Esophagus squamous epithelium (tissue), 4 donors: Measurements from ENCODE around the gene BCL10.

Experiments
- POLR2A ChIP-seq, 4 donors: fragments of 450-650 bp; IDR thresholded peaks; one replicate each; pipeline ENCODE4 v1.6.1; 2017; ENCODE audit warnings: antibody characterized with exemption in 4 of 4, mild to moderate bottlenecking in 4 of 4, moderate library complexity in 3 of 4
- TF ChIP-seq, protein P1 (sequence below), 6 experiments: fragments of 450-650 bp in 4 of 6; fragments of 200-600 bp in 2 of 6; sonication (generic) in 2 of 6; IDR thresholded peaks; one replicate each; pipeline ENCODE4 v1.5.1; 2016 to 2019; ENCODE audit warnings: antibody characterized with exemption in 6 of 6, mild to moderate bottlenecking in 4 of 6, moderate library complexity in 4 of 6

DNA sequence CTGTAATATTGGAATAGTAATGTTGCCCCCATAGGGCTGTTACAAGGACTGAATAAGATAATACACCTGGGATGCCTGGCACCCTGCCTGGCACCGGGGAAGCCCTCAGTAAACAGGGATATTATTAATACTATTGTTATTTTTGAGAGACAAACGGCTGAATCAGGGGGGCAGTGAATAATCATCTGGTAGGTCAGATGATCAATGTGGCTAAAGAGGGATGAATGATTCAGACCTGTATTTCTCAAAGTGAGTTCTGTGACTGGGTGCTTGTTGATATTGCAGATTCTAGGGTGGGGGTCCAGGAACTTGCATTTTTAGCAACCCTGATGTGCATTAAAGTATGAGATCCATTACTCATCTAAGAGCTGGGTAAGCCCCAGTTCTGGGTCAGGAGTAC is 46.2 kb upstream of the BCL10 start:
- TF ChIP-seq, protein P1, sequence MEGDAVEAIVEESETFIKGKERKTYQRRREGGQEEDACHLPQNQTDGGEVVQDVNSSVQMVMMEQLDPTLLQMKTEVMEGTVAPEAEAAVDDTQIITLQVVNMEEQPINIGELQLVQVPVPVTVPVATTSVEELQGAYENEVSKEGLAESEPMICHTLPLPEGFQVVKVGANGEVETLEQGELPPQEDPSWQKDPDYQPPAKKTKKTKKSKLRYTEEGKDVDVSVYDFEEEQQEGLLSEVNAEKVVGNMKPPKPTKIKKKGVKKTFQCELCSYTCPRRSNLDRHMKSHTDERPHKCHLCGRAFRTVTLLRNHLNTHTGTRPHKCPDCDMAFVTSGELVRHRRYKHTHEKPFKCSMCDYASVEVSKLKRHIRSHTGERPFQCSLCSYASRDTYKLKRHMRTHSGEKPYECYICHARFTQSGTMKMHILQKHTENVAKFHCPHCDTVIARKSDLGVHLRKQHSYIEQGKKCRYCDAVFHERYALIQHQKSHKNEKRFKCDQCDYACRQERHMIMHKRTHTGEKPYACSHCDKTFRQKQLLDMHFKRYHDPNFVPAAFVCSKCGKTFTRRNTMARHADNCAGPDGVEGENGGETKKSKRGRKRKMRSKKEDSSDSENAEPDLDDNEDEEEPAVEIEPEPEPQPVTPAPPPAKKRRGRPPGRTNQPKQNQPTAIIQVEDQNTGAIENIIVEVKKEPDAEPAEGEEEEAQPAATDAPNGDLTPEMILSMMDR (IDR thresholded peaks at IDR 0.05), result no peak
- no peak for TF ChIP-seq POLR2A (IDR thresholded peaks at IDR 0.05)
